B cell (primary cell): ENCODE data around the gene CSF1. TPM values are rescaled to one million over a fixed set of nuclear protein-coding genes. Genes with fewer than 3 reads are reported as not detected.
A peak's percentile ranks its signal among the peaks of the same experiment; 100 is the strongest.

Experiments
- ATAC-seq: fragments of 200-7000 bp; cut with Tn5 transposase; one replicate; pipeline ENCODE4 v1.10.0; 2021; ENCODE audit warnings: low read depth, mild to moderate bottlenecking, moderate number of reproducible peaks, moderate library complexity
- CTCF ChIA-PET: fragments of 350-600 bp; sonication (Branson Sonifier 250); formaldehyde crosslinking; loops from one replicate; lab custom pipeline; 2021; ENCODE audit warnings: antibody characterized with exemption, inconsistent platforms; lab: Charles Lee
- POLR2A ChIA-PET: fragments of 350-600 bp; sonication (Branson Sonifier 250); formaldehyde crosslinking; loops from one replicate; lab custom pipeline; 2021; ENCODE audit warnings: antibody characterized with exemption; lab: Charles Lee
- DNase-seq: peaks from one replicate; pipeline ENCODE4 v3.0.0; 2013
- H2AFZ ChIP-seq: 2 replicates; pipeline ENCODE4 v1.6.1; 2012; ENCODE audit warnings: mild to moderate bottlenecking, low read depth, low read length; ENCODE audit not compliant: insufficient read depth, poor library complexity, severe bottlenecking
- H3K27ac ChIP-seq, 2 donors: 1 replicate in 1 of 2; 2 replicates in 1 of 2; pipeline ENCODE4 v1.5.1; 2012 to 2013; ENCODE audit warnings: low read length in 2 of 2, mild to moderate bottlenecking in 2 of 2, moderate library complexity in 1 of 2
- H3K27me3 ChIP-seq, 4 experiments: fragments of 200-600 bp in 1 of 4; sonication (generic) in 1 of 4; replicated peaks in 1 of 4; 1 replicate in 2 of 4; 2 replicates in 2 of 4; pipeline versions ENCODE4 v1.6.1 to v1.7.0; 2013 to 2016; ENCODE audit warnings: low read length in 3 of 4, mild to moderate bottlenecking in 2 of 4, mixed read lengths in 1 of 4, moderate library complexity in 1 of 4; ENCODE audit not compliant: insufficient read depth in 4 of 4, control insufficient read depth in 3 of 4; ENCODE audit errors: control extremely low read depth in 1 of 4
- H3K36me3 ChIP-seq, 2 experiments: replicated peaks in 1 of 2; 1 replicate in 1 of 2; 2 replicates in 1 of 2; pipeline versions ENCODE4 v1.6.1 to v1.7.1; 2013; ENCODE audit warnings: low read length in 1 of 2; ENCODE audit not compliant: insufficient read depth in 2 of 2, control insufficient read depth in 1 of 2; ENCODE audit errors: control extremely low read depth in 1 of 2, extremely low read depth in 1 of 2
- H3K4me1 ChIP-seq, 2 donors: fragments of 200-600 bp in 1 of 2; sonication (generic) in 1 of 2; 1 replicate in 1 of 2; 2 replicates in 1 of 2; pipeline versions ENCODE4 v1.5.1 to v1.6.1; 2013 to 2017; ENCODE audit warnings: low read length in 2 of 2; ENCODE audit not compliant: control insufficient read depth in 2 of 2, insufficient read depth in 2 of 2
- H3K4me2 ChIP-seq: replicated peaks from 2 replicates; pipeline ENCODE3; 2012; ENCODE audit warnings: mild to moderate bottlenecking, low read depth, low read length; ENCODE audit not compliant: poor library complexity, severe bottlenecking
- H3K4me3 ChIP-seq, 5 experiments: fragments of 200-600 bp in 1 of 5; sonication (generic) in 1 of 5; 1 replicate in 3 of 5; 2 replicates in 2 of 5; pipeline versions ENCODE4 v1.5.1 to v1.7.0; 2011 to 2016; ENCODE audit warnings: low read length in 4 of 5, mild to moderate bottlenecking in 4 of 5, low read depth in 2 of 5, control low read depth in 1 of 5, moderate library complexity in 1 of 5; ENCODE audit not compliant: insufficient read depth in 1 of 5; ENCODE audit errors: control extremely low read depth in 1 of 5, extremely low read depth in 1 of 5
- H3K79me2 ChIP-seq: fragments of 200-600 bp; sonication (generic); one replicate; pipeline ENCODE4 v1.6.0; 2016; ENCODE audit warnings: low read length; ENCODE audit not compliant: control insufficient read depth, insufficient read depth
- H3K9ac ChIP-seq: fragments of 200-600 bp; sonication (generic); 2 replicates; pipeline ENCODE4 v1.6.1; 2017; ENCODE audit warnings: mild to moderate bottlenecking, low read length, moderate library complexity
- H3K9me3 ChIP-seq, 3 donors: one replicate each; pipeline versions ENCODE4 v1.6.1 to v1.7.1; 2013; ENCODE audit warnings: low read length in 2 of 3; ENCODE audit not compliant: control insufficient read depth in 2 of 3, insufficient read depth in 1 of 3; ENCODE audit errors: control extremely low read depth in 1 of 3
- H4K20me1 ChIP-seq: 2 replicates; pipeline ENCODE4 v1.6.0; 2012; ENCODE audit warnings: mild to moderate bottlenecking, low read length; ENCODE audit not compliant: insufficient read depth, control insufficient read depth, poor library complexity, severe bottlenecking
- H3K27ac Mint-ChIP-seq: one replicate; pipeline ENCODE4 v1.8.0; 2021; ENCODE audit warnings: mixed read lengths
- H3K27me3 Mint-ChIP-seq: one replicate; pipeline ENCODE4 v1.8.0; 2021; ENCODE audit warnings: mixed read lengths
- H3K4me1 Mint-ChIP-seq: one replicate; pipeline ENCODE4 v1.8.0; 2021; ENCODE audit warnings: mixed read lengths
- H3K4me3 Mint-ChIP-seq: one replicate; pipeline ENCODE4 v1.8.0; 2021; ENCODE audit warnings: mixed read lengths
- H3K9me3 Mint-ChIP-seq: one replicate; pipeline ENCODE4 v1.8.0; 2022; ENCODE audit warnings: mixed read lengths; ENCODE audit not compliant: insufficient read depth
- CTCF ChIP-seq: fragments of 200-600 bp; IDR thresholded peaks from one replicate; pipeline ENCODE4 v1.8.0; 2022; ENCODE audit warnings: antibody characterized with exemption, mild to moderate bottlenecking
- EZH2 ChIP-seq: IDR thresholded peaks from 2 replicates; pipeline ENCODE4 v1.6.1; 2012; ENCODE audit warnings: borderline replicate concordance, low read depth, mild to moderate bottlenecking, moderate library complexity, low read length; ENCODE audit not compliant: insufficient read depth, poor library complexity, severe bottlenecking
- WGBS: methylation state at CpG from one replicate; pipeline ENCODE4 v1.1.5; 2013; ENCODE audit warnings: missing lambda C conversion rate; ENCODE audit not compliant: insufficient coverage; 5-methylcytosine and 5-hydroxymethylcytosine counted together
- intact Hi-C: fragments of 100-400 bp; cut with micrococcal nuclease; formaldehyde crosslinking; loops from one replicate; pipeline ENCODE4 v1.10.0; 2022
- polyA plus RNA-seq: library from polyadenylated mRNA; depleted of rRNA; stranded (reverse); fragments of >200 nt; gene quantifications from 2 replicates; pipeline ENCODE4 v1.2.3, GENCODE V29; 2012
- total RNA-seq, 2 donors: library from RNA; stranded (reverse); fragments of 120-200 nt in 1 of 2; gene quantifications; 1 replicate in 1 of 2; 2 replicates in 1 of 2; pipeline versions ENCODE4 v1.2.3 to v1.2.4, GENCODE V29; 2013 to 2022

CSF1 gene
- total and polyA plus RNA-seq, 2 donors (not counting 1 experiment from before 2014, with no cell fraction given) = 0.55 to 4.2 TPM

- no peaks in the 10 kb centered on the region for H3K9me3 ChIP-seq
- Mint-ChIP-seq H3K27ac (peak overlapping the region; percentile 86), H3K4me1 (peaks cover 59% of the 10 kb centered on the region), H3K9me3 (no peaks in the 10 kb centered on the region), H3K27me3 (peaks cover 66% of the 10 kb centered on the region), H3K4me3 (peak overlapping the region; percentile 91)
- H4K20me1 ChIP-seq = peaks cover 10% of the 10 kb centered on the region
- TF ChIP-seq CTCF (no peak), EZH2 (no peak)
- H3K4me3 ChIP-seq = no peak overlapping the region
- no peaks in the 10 kb centered on the region for H3K36me3 ChIP-seq
- CTCF ChIA-PET = no interaction called here
- no peak overlapping the region for H3K4me2 ChIP-seq
- POLR2A ChIA-PET = no interaction called here
- intact Hi-C loops = loop anchor here (5.0 kb wide), 1 partner anchor 1218 kb away; no protein-coding TSS in a partner anchor
- no peak for ATAC-seq
- no peak overlapping the region for H2AFZ ChIP-seq
- peaks cover 31 to 35% of the 10 kb centered on the region in 2 donors for H3K4me1 ChIP-seq
- peaks cover 3% of the 10 kb centered on the region for H3K79me2 ChIP-seq
- WGBS = no CpG with 5 or more reads among the region's 3 CpGs
- H3K9ac ChIP-seq = no peak overlapping the region
- H3K27me3 ChIP-seq = peaks cover 0 to 76% (median 27%) of the 10 kb centered on the region in 4 experiments
- no peak overlapping the region for H3K27ac ChIP-seq
- DNase-seq = no peak
Observed at GRCh38 chr1:109909561-109909960, 1.1 kb upstream of the CSF1 start.

GRCh38 chr1:109910963-109911798 lies 532 bp downstream of the CSF1 start:
- Histone ChIP-seq H3K27me3 (peaks cover 0 to 77% (median 33%) of the 10 kb centered on the region in 4 experiments), H3K9ac (peak overlapping the region; percentile 65), H3K9me3 (no peaks in the 10 kb centered on the region), H3K27ac (no peak overlapping the region), H3K79me2 (peaks cover 3% of the 10 kb centered on the region), H3K4me1 (peaks cover 23 to 27% of the 10 kb centered on the region in 2 donors), H3K36me3 (no peaks in the 10 kb centered on the region), H3K4me2 (peak overlapping the region; percentile 86), H4K20me1 (peaks cover 2% of the 10 kb centered on the region), H2AFZ (peak overlapping the region; percentile 59), H3K4me3 (peak overlapping the region; percentile 41 to 78 (median 62))
- 7% methylated on average over 69 of the region's 70 CpGs for WGBS
- Mint-ChIP-seq H3K9me3 (no peaks in the 10 kb centered on the region), H3K27ac (no peak overlapping the region), H3K27me3 (peaks cover 67% of the 10 kb centered on the region), H3K4me1 (peaks cover 50% of the 10 kb centered on the region), H3K4me3 (peak overlapping the region; percentile 91)
- no peak for TF ChIP-seq CTCF
- TF ChIP-seq EZH2 = no peak
- DNase-seq (peak; percentile 50), ATAC-seq (peak; percentile 5)
- CTCF ChIA-PET = interaction anchor here (0.8 to 1.5 kb wide), 3 partner anchors 12 to 134 kb away, joined by 3 to 4 read pairs (median 3); no protein-coding TSS in a partner anchor
- intact Hi-C loops = no loop called here
- POLR2A ChIA-PET = interaction anchor here (0.6 kb wide), 1 partner anchor 157 kb away, joined by 3 read pairs; no protein-coding TSS in a partner anchor
